ENCODE results near the gene AGBL1.

DNA sequence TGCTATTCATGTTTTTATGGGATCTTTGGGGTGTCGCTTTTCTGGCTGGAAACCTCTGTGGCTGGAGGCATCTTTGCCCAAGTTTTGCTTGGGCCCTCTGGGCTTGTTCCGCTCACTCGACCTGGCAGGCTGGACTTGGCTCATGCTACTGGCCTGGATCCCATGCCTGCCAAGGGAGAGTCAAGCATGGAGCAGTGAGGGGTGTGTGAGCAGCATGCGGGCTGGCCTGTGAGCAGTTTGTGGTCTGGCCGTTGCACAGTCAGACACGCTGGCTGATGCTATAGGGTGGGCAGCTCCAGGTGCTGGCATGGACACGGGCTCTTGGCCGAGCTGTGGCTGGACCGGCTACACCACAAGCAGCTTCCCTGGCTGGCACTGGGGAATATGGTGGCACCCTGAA is 491.1 kb downstream of the AGBL1 start:
- TF ChIP-seq, protein P1, sequence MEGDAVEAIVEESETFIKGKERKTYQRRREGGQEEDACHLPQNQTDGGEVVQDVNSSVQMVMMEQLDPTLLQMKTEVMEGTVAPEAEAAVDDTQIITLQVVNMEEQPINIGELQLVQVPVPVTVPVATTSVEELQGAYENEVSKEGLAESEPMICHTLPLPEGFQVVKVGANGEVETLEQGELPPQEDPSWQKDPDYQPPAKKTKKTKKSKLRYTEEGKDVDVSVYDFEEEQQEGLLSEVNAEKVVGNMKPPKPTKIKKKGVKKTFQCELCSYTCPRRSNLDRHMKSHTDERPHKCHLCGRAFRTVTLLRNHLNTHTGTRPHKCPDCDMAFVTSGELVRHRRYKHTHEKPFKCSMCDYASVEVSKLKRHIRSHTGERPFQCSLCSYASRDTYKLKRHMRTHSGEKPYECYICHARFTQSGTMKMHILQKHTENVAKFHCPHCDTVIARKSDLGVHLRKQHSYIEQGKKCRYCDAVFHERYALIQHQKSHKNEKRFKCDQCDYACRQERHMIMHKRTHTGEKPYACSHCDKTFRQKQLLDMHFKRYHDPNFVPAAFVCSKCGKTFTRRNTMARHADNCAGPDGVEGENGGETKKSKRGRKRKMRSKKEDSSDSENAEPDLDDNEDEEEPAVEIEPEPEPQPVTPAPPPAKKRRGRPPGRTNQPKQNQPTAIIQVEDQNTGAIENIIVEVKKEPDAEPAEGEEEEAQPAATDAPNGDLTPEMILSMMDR (IDR thresholded peaks at IDR 0.05; ENCODE audit: insufficient read depth, low read length, poor library complexity, severe bottlenecking), result no peak
- TF ChIP-seq EZH2phosphoT487 (conservative IDR thresholded peaks at IDR 0.05; ENCODE audit: low read length), result no peak

All from SU-DHL-6 (cell line).